T-helper 9 cell (primary cell): ENCODE data around the gene ELOVL5.
"Not testable (repeated sequence)": the region's sequence is repeated elsewhere in the genome, so short reads cannot be mapped to it uniquely, and the experiment has no call there.

Experiments used
- DNase-seq: peaks from one replicate; pipeline ENCODE4 v3.0.0-alpha.2; 2020

The ELOVL5 gene

DNA sequence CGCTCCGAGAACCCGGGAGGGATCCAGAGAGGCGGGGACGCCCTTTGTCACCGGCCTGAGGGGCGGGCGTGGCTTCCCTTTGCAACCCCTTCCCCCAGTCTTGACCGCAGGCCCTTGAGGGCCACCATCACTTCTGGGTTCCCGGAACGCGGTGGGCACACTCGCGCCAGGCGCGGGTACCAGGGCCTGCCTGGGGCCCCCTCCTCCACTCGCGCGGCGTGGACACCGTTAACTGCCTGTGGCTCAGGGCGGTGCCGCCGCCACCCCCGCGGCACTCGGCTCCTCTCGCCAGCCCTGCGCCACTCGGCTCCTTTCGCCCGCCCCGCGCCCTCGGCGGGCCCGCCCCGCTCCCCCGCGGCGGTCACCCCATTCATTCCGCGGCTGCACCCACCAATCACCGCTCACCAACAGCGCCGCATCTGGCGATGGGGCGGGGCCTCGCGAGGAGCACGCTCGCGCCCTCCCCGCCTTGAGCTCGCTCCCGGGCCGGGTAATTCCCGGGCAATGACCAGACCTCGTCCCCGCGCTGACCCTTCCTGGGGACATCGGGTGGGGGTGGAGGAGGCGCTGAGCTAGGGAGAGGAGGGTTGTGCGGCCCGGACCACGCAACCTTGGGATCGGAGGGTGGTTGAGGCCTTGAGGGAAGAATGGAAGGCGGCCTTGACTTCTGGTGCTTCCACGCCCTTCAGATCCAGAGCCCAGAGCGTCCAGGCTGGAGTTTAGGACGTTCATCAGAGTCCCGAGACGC, 10.5 kb upstream of the ELOVL5 start:
- DNase-seq, result peak; percentile 81

DNA sequence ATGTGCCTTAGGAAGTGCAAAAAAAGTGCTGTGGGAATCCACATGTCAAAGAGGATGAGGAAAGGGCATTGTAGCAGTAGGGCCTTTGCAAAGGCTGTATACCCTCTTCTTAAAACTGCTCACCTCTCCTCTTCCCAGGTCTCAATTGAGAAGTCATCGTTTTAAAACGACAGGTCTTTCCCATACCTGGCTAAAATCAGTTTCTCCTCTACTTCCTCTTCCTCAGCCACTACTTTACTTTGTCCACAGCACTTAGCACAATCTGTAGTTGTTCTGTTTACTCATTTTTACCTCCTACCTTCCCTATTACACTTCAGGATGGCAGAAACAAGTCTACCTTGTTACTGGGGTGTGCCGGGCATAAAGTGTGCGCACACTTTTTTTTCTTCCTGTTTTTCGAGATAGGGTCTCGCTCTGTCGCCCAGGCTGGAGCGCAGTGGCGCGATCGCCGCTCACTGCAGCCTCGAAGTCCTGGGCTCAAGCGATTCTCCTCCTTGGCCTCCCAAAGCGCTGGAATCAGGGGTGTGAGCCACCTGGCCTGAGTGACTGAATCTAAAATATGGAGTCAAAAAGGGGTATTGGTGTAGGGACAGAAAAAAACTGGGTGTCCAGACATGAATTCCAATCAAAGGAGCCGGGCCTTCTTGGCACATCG, 9.8 kb upstream of the ELOVL5 start:
- DNase-seq, result no peak

DNA sequence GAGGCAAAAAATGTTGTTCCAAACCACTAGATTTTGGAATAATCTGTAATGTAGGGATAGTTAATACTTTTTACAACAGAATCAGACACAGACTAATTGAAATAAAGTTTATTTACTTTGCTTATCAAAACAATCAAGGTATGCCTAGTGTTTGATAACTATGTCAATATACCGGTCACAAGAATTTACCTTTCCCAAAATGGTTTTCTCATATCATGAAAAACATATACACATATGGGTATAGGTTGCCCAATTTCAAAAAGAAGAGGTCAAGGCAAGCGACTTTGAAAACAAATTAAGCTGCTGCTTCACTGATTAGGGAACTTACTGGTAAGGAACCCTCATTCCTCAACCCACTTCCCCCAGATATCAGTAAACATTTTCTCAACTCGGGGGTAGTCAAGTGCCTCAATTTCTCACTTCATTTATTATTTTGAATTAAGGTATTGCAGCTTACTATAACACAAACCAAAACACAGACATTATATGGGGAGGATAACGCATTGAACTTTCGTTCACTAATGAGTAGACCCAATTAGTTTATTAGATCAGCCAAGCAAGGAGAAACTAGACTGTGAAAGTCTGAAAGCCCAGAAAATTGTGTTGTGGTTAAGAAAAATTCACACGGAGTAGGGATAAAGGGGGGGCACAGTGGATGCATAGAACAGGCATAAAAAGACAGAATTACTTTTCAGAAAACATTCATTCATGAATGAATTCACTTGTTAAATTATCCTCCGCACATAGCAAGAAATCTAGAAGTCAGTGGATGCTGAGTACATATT, 9.0 kb upstream of the ELOVL5 start:
- DNase-seq, result no peak

DNA sequence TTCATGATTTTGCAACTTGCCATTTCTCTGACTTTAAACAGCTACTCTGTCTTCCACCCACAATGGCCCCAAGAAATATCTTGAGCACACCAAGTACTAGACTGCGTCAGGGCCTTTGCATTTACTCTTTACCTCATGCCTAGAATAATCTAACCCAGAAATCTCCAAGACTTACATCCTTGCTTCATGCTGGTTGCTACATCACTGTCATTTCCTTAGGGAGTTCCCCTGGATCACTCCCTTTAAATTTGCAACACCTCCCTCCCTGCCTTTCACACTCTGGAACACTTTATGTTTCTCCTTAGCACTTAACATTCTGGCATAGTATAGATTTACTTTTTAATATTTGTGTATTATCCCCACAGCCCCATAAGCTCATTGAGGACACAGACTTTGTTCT, 4.9 kb upstream of the ELOVL5 start:
- DNase-seq, result no peak

DNA sequence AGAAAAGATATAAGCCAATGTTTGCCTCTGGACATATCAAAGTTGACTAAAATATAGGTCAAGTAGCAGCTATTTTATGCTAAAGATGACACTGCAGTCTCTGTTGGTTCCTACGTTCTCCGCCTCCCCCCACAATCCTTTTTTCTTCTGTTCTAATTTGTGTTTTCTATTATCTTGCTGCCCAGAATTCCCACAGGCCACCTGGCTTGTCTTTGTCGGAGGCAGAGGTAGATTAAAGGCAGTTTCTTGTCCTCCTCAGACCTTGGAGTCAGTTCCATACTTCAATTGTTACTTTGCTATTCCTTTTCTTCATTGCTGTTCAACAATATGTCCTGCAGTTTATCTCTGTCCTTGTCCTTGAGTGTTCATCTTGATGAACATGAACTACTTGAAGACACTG, 3.6 kb upstream of the ELOVL5 start:
- DNase-seq, result no peak

DNA sequence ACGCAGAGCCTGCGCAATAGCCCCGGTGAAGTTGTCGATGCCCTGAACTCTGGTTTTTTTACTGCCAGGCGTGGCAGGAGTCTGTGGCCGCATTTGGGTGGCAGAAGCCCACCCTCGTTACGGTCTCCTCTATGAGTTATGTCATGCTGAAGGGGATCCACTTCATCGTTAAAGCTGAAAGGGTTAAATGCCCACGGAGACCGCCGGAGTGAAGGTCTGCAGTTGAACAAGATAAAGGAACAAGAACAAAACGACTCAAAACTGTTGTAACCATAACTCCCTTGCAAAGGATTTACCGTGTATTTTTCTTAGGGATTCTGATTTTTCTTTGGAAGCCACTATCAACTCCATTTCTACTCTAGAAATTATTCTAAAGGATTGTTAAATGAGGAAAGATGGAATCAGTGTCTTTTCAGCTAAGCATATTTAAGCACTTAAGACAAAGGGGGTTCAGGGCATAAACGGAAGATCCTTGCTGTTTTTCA, 501 bp upstream of the ELOVL5 start:
- no peak for DNase-seq

DNA sequence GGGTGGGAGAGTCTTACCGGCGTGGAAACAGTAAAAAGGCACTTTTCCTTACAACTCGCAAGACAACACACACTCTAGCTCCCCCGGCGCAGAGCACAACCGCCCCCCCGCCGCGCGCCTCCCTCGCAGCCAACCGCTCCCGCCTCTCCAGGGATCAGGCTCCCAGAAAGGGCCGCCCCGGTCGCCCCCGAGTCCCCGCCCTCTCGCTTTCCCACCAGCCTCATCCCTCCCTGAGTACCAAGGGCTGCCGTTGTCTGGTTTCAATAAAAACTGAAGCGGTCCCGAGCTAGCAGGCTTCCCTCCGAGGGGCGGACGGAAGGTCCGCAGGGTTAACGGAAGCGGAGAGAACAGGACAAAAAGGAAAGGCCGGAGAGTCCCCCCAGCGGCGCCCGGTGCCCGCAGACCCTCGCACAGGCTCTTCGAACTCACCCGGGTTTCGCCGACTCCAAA, 804 bp downstream of the ELOVL5 start:
- peak; percentile 49 for DNase-seq

DNA sequence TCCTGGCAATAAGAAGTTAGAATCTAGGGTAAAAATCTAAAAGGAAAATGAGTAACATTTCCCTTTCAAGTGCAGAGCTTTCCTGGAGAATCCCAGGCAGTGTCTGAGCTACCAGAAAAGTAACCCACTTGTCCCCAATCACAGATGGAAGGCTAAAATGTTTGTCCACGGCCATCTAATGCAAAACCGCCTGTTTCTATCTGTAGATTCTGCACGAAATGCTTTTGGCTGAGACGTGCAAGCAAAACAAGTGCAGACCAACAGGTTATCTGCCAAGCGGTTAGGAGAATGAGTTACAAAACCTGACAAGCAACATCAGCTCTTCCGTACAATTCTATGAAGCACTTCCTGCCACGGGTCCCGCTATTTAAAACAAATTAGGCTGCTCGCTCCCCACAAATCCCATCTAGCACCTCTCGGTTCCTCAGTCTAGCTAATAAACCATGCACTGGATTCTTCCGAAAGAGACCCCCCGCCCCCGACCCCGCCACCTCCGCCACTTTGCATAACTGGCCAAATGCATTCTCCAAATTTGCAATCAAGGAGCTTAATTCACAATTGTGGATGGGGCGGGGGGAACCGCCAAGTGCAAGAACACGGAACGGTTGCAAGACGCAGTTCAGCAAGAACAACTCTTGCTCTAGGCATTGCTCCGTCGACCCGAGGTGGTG, 1.4 kb downstream of the ELOVL5 start:
- DNase-seq, result no peak

DNA sequence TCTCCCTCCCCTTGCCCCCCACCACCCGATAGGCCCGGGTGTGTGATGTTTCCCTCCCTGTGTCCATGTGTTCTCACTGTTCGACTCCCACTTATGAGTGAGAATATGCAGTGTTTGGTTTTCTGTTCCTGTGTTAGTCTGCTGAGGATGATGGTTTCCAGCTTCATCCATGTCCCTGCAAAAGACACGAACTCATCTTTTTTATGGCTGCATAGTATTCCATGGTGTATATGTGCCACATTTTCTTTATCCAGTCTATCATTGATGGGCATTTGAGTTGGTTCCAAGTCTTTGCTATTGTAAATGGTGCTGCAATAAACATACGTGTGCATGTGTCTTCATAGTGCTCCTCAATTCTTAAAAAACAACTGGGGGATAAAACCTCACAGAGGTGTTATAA, 2.7 kb downstream of the ELOVL5 start:
- not testable (repeated sequence) for DNase-seq

DNA sequence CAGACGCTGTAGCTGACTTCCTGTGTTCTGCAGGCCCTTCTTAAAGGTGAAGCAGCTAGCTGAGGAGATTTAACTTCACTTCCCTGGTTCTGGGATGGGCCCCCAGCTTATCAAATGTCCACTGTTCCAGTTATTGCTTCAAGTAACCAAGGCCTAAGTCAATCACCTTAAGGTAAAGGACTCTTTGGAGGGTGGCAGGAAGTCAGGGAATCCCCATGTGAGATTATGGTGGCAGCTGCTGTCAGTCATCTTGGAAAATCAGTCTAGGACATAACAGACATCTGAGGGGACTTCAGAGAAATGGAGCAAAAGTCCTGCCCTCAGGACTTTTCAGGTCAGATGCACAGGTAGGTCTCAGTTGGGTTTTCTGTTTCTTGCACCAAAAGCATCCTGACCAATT, 3.8 kb downstream of the ELOVL5 start:
- DNase-seq, result no peak

DNA sequence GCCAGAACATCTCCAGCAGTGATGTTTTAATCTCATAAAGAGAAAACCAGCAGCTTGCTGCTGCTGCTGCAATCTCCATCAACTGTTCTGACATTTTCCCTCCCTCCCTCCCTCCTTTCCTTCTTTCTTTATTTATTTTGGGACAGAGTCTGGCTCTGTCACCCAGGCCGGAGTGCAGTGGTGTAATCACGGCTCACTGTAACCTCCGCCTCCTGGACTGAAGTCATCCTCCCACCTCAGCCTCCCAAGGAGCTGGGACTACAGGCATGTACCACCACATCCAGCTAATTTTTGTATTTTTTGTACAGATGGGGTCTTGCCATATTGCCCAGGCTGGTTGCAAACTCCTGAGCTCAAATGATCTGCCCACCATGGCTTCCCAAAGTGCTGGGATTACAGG, 5.7 kb downstream of the ELOVL5 start:
- DNase-seq, result no peak

DNA sequence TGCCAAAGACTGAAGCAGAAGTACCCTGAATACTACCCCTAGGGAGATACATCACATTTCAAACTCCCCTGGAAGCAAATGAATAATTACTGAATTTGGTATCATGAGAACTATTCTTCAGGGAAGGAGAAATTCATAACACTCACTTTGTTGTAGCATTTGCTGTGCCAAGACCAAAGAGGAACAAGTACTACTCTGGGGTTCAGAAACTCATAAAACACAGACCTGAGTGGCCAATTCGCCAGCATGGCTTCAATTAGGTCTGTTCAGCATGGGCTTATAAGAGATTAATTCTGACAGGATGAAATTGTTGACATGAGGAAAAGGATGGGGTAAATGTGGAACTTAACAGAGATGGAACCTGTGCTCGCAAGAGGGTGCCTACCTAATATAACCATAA, 6.5 kb downstream of the ELOVL5 start:
- no peak for DNase-seq

DNA sequence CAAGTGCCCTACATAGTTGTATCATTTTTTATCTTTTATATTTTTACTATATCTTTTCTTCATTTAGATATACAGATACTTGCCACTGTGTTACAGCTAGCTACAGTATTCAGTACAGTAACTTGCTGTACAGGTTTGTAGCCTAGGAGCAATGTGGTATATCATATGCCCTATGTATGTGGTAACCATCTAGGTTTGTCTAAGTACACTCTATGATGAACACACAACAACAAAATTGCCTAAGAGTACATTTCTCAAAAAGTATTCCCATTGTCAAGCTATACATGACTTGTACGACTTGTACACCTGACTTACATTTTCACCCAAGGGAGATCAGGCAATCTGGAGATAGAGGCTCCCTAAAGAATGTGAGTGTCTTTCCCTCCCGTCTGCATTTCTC, 8.2 kb downstream of the ELOVL5 start:
- no peak for DNase-seq

DNA sequence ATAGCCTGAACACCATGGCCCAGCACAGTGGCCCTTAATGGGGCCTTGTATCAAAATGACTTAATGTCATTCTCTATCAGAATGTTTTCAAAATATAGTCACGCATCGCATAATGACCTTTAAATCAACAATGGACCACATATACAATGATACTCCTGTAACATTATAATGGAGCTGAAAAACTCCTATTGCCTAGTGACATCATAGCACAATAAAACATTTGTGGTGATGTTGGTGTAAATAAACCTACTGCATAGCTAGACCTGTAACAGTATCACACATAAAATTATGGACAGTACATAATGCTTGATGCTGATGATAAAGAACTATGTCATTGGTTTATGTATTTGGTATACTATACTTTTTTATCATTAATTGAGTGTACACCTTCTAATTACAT, 9.3 kb downstream of the ELOVL5 start:
- no peak for DNase-seq

DNA sequence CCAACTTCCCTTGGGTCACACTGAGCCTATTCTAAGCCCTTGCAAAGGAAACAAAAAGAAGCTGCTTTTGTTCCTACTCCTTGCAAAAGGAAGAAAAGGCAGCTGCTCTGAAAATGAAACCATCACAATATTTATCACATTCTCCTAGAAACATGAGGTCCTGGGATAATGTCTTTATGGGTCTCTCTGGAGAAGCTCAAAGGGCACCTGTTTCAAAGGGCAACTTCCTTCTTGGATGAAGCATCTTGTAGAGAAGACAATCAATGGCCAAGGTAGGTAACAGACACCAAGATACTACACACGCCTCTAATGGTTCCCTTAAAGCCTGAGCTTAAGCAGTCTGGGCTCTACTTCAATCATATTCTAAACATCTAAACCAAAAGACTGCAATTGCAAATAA, 10.4 kb downstream of the ELOVL5 start:
- DNase-seq, result no peak

DNA sequence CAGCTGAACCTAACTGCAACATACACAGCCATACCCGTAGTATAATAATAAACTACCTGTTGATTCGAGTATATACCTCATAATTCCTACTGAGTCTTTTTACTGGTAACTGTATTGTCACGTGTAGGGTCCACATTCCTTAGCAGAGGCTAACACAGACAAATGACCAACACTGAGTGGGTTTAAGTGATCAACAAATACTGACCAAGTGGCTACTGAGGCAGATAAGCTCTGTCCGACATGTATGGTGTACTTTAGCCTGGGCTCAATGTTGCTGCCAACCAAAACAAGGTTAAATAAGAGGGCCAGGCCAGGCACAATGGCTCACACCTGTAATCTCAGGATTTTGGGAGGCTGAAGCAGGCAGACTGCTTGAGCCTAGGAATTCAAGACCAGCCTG, 12.7 kb downstream of the ELOVL5 start:
- no peak for DNase-seq

DNA sequence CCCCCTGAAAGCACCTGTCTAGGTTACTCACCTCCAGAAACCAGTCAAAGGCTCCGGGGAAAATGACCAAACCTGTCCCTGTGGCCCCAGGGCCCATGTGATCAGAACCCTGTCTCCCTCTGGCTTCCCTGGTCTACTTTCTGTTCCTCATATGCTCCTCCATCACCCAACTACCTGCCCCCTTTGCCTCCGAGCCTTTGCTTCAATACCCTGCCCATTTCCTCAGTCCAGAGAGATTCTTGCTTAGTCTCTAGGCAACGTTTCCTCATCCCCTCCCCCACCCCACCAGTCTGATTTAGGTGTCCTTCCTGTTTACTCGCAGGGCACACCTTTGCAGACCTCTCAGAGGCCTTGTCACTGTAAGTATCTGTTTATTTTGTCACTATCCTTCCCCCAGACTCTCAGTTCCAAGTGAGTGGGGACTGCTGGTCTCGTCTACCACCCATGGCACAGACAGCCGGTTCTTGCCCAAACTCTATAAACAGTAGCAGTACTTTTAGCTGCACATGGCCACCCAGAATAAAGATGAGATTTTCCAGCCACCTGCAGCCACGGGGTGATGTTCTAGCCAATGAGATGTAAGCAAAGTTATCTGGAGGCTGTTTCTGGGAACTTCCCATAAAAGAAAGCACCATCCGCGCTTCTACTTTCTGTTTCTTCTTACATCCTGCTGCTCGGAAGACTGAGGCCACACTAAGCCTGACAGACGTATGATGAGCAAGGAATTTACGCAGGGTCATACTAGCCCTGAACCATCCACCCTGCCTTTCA, 13.3 kb downstream of the ELOVL5 start:
- DNase-seq, result peak; percentile 63

DNA sequence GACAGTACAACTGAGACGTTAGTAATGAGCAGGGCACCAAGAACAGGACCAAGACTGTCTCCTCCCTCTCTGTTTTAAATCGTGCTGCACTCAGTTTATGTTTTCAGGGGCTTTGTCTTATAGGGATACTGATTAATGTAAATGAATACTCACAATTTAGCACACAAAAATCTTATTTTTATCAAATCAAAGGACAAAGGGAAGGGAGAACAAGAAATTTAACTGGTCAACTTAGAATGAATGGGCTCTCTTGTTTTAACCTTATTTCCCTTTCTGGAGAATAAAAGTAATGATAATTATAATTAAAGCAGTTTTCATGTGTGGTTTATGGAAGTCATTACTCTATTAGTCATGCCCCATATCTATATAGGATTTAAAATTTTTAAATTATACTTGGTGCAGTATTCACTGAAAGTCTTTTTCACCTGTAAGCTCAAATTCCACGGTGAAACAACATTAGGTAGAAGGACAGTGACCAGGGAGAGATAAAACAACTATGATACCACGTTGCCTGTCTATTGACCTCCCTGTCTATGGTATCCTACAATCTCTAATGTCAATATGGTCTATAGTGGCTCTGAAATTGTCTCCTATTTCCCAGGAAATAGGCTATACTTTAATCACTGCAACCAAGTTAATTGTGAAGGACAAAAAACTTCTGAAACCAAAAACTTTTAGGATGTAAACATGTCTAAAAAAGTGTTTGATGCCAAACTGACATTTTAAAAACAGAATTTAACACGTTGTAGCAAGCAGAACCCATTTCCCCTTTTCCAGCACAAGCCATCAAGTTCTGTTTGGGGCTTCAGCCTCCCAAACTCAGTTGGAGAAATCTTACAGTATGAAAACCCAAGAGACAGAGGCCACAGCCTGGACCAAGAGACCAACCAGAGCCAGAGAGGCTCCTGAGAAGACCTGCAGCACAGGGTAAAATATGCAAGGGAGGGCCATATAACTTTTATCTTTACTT, 15.0 kb downstream of the ELOVL5 start:
- no peak for DNase-seq

DNA sequence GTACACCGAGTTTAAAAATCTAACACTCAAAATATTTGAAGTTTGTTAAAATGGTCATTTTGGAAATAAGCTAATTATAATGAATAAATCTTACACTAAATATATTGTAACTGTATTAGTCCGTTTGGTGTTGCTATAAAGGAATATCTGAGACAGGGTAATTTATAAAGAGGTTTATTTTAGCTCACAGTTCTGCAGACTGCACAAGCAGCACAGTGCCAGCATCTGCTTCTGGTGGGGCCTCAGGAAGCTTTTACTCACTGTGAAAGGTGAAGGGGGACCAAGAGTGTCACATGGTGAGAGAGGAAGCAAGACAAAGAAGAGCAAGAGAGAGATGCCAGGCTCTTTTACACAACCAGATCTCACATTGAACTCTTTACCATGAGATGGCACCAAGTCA, 17.1 kb downstream of the ELOVL5 start:
- DNase-seq, result no peak

DNA sequence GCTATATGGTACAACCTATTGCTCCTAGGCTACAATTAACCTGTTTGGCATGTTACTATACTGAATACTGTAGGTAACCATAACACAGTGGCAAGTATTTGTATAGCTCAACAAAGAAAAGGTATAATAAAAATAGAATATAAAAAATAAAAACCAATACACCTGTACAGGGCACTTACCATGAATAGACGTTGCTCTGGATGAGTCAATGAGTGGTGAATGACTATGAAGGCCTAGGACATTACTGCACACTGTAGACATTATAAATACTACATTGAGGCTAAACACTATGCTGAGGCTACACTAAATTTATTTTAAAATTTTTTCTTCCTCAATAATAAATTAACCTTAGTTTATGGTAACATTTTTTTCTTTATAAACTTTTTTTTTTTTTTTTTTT, 18.6 kb downstream of the ELOVL5 start:
- DNase-seq, result no peak

DNA sequence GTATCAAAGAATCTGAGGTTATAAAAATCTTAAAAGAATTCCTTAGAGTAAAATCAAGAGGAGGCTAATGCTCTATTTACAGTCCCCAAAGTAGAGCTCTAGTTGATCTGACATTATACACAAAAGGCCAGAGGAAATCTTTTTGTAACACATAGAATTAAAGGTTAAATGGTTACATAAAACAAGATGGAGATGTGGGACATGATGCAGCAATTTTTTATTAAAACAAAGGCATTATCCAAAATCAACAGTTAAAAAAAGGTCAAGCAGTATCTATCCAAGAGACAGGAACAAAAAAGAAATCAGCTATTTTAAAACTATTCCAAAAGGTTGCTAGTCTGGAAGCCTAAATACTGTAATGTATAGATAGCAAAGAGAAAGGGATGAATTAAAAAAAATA, 20.4 kb downstream of the ELOVL5 start:
- DNase-seq, result no peak
